HuH-7 (cell line): ENCODE results near the gene PRRG4.
"Not testable (repeated sequence)": the region's sequence is repeated elsewhere in the genome, so short reads cannot be mapped to it uniquely, and the experiment has no call there.

Experiments used
- DNase-seq: peaks from one replicate; pipeline ENCODE4 v3.0.0; 2011; ENCODE audit warnings: low spot score

PRRG4 gene

GRCh38 chr11:32830796-32831195, 1.1 kb downstream of the PRRG4 start:
- no peak for DNase-seq

GRCh38 chr11:32831221-32831620, 1.5 kb downstream of the PRRG4 start:
- no peak for DNase-seq

- DNase-seq: no peak
Observed at GRCh38 chr11:32833921-32834320, 4.2 kb downstream of the PRRG4 start.

- no peak for DNase-seq
Observed at GRCh38 chr11:32836946-32837345, 7.2 kb downstream of the PRRG4 start.

- no peak for DNase-seq
Observed at GRCh38 chr11:32838505-32839274, 9.0 kb downstream of the PRRG4 start.

GRCh38 chr11:32839308-32839707, 9.6 kb downstream of the PRRG4 start:
- no peak for DNase-seq

GRCh38 chr11:32840587-32840986, 10.9 kb downstream of the PRRG4 start:
- no peak for DNase-seq

- no peak for DNase-seq
Observed at GRCh38 chr11:32843544-32843943, 13.8 kb downstream of the PRRG4 start.

GRCh38 chr11:32847511-32847910, 17.8 kb downstream of the PRRG4 start:
- no peak for DNase-seq

GRCh38 chr11:32849761-32850160, 20.0 kb downstream of the PRRG4 start:
- no peak for DNase-seq

GRCh38 chr11:32851251-32851650, 21.5 kb downstream of the PRRG4 start:
- DNase-seq: no peak

GRCh38 chr11:32852207-32852606, 22.5 kb downstream of the PRRG4 start:
- DNase-seq: no peak

GRCh38 chr11:32855601-32856000, 25.9 kb downstream of the PRRG4 start:
- no peak for DNase-seq

- DNase-seq: no peak
Observed at GRCh38 chr11:32858731-32859130, 29.0 kb downstream of the PRRG4 start.

GRCh38 chr11:32861850-32862577, 32.3 kb downstream of the PRRG4 start:
- no peak for DNase-seq

- DNase-seq: no peak
Observed at GRCh38 chr11:32864555-32864954, 34.8 kb downstream of the PRRG4 start.

- DNase-seq: not testable (repeated sequence)
Observed at GRCh38 chr11:32868752-32869151, 39.0 kb downstream of the PRRG4 start.

- peak; percentile 45 for DNase-seq
Observed at GRCh38 chr11:32870676-32871075, 40.9 kb downstream of the PRRG4 start.

- DNase-seq: no peak
Observed at GRCh38 chr11:32874132-32874531, 44.4 kb downstream of the PRRG4 start.

- DNase-seq: no peak
Observed at GRCh38 chr11:32881286-32881685, 51.6 kb downstream of the PRRG4 start.

- DNase-seq: no peak
Observed at GRCh38 chr11:32883421-32883820, 53.7 kb downstream of the PRRG4 start.

GRCh38 chr11:32884023-32884422, 54.3 kb downstream of the PRRG4 start:
- DNase-seq: no peak

- no peak for DNase-seq
Observed at GRCh38 chr11:32884770-32885384, 55.1 kb downstream of the PRRG4 start.
